Head of caudate nucleus (tissue), 42 donors: ENCODE measurements around the gene RALGDS.

Source experiments
- DNase-seq, 42 donors: peaks; one replicate each; pipeline versions ENCODE4 v3.0.0 to v3.0.0-alpha.2; 2020 to 2021; ENCODE audit warnings: mixed read lengths in 7 of 42
- intact Hi-C: fragments of 100-400 bp; cut with DNase I; formaldehyde crosslinking; loops from one replicate; pipeline ENCODE4 v1.15.0; 2022

The RALGDS gene

GRCh38 chr9:133113949-133114885 lies 6.8 kb downstream of the RALGDS start:
- intact Hi-C loops, result no loop called here
- peak in 39 of 42 donors; percentile 40 to 90 (median 72) for DNase-seq

- DNase-seq, result peak in 9 of 42 donors; percentile 5 to 82 (median 65)
- intact Hi-C loops, result no loop called here
These were observed 7.7 kb downstream of the RALGDS start for GRCh38 chr9:133113163-133113948.

GRCh38 chr9:133112663-133113026 lies 8.4 kb downstream of the RALGDS start:
- intact Hi-C loops, result no loop called here
- peak in 9 of 42 donors; percentile 12 to 77 (median 50) for DNase-seq

- peak in 1 of 42 donors; percentile 3 for DNase-seq
- intact Hi-C loops, result no loop called here
These were observed 9.0 kb downstream of the RALGDS start for GRCh38 chr9:133111808-133112662.

GRCh38 chr9:133109931-133110650 lies 10.9 kb downstream of the RALGDS start:
- no peak for DNase-seq
- intact Hi-C loops, result no loop called here

- intact Hi-C loops, result no loop called here
- DNase-seq, result peak in 5 of 42 donors; percentile 0 to 23 (median 14)
These were observed 12.0 kb downstream of the RALGDS start for GRCh38 chr9:133108794-133109641.

GRCh38 chr9:133107961-133108793 lies 12.9 kb downstream of the RALGDS start:
- peak in 3 of 42 donors; percentile 3 to 20 (median 12) for DNase-seq
- intact Hi-C loops, result no loop called here

GRCh38 chr9:133107245-133107722 lies 13.8 kb downstream of the RALGDS start:
- peak in 7 of 42 donors; percentile 3 to 26 (median 15) for DNase-seq
- intact Hi-C loops, result no loop called here

GRCh38 chr9:133106511-133107244 lies 14.4 kb downstream of the RALGDS start:
- intact Hi-C loops, result no loop called here
- DNase-seq, result peak in 11 of 42 donors; percentile 8 to 29 (median 16)

GRCh38 chr9:133105461-133105770 lies 15.6 kb downstream of the RALGDS start:
- intact Hi-C loops, result no loop called here
- peak in 8 of 42 donors; percentile 1 to 28 (median 10) for DNase-seq

- DNase-seq, result peak in 9 of 42 donors; percentile 1 to 31 (median 10)
- intact Hi-C loops, result loop anchor here (5.0 kb wide), 1 partner anchor 42 kb away; no protein-coding TSS in a partner anchor
These were observed 16.2 kb downstream of the RALGDS start for GRCh38 chr9:133104718-133105460.

GRCh38 chr9:133103987-133104505 lies 17.0 kb downstream of the RALGDS start:
- DNase-seq, result peak in 9 of 42 donors; percentile 3 to 29 (median 13)
- intact Hi-C loops, result loop anchor here (5.0 kb wide), 1 partner anchor 43 kb away; no protein-coding TSS in a partner anchor

- intact Hi-C loops, result loop anchor here (5.0 kb wide), 1 partner anchor 44 kb away; no protein-coding TSS in a partner anchor
- DNase-seq, result peak; percentile 46 to 93 (median 80)
These were observed 17.7 kb downstream of the RALGDS start for GRCh38 chr9:133103183-133103986.
